WTC11 (cell line): Measurements from ENCODE around the gene HHAT. TPM values are rescaled to one million over a fixed set of nuclear protein-coding genes. Genes with fewer than 3 reads are reported as not detected.

Experiments
- ATAC-seq: fragments of 200-7000 bp; cut with Tn5 transposase; 2 replicates; pipeline ENCODE4 v1.10.0; 2021; ENCODE audit warnings: mild to moderate bottlenecking, moderate library complexity
- CTCF ChIA-PET: fragments of 300-600 bp; sonication (Branson Sonifier 250); formaldehyde crosslinking; loops from one replicate; lab custom pipeline; 2021; ENCODE audit warnings: antibody characterized with exemption; lab: Charles Lee
- POLR2A ChIA-PET: fragments of 350-600 bp; sonication (Branson Sonifier 250); formaldehyde crosslinking; loops from one replicate; lab custom pipeline; 2021; ENCODE audit warnings: antibody characterized with exemption; lab: Charles Lee
- DNase-seq: peaks from one replicate; pipeline ENCODE4 v3.0.0; 2021; ENCODE audit warnings: low spot score
- H3K27ac Mint-ChIP-seq: 2 replicates; pipeline ENCODE4 v1.8.0; 2021; ENCODE audit warnings: mixed read lengths
- H3K27me3 Mint-ChIP-seq: 2 replicates; pipeline ENCODE4 v1.8.0; 2021; ENCODE audit warnings: low read depth, mild to moderate bottlenecking, moderate library complexity, mixed read lengths
- H3K36me3 Mint-ChIP-seq: 2 replicates; pipeline ENCODE4 v1.8.0; 2021; ENCODE audit warnings: mixed read lengths
- H3K4me1 Mint-ChIP-seq: 2 replicates; pipeline ENCODE4 v1.8.0; 2022; ENCODE audit warnings: mixed read lengths
- H3K4me3 Mint-ChIP-seq: 2 replicates; pipeline ENCODE4 v1.8.0; 2021; ENCODE audit warnings: mild to moderate bottlenecking, moderate library complexity, mixed read lengths
- H3K9me3 Mint-ChIP-seq: 2 replicates; pipeline ENCODE4 v1.8.0; 2021; ENCODE audit warnings: mixed read lengths
- ATF1 ChIP-seq: sonication (generic); formaldehyde crosslinking; IDR thresholded peaks from 2 replicates; pipeline ENCODE4 v1.8.1; 2023; ENCODE audit warnings: mild to moderate bottlenecking, moderate library complexity, missing genetic modification reagents
- ELF4 ChIP-seq: sonication (generic); formaldehyde crosslinking; IDR thresholded peaks from 2 replicates; pipeline ENCODE4 v1.8.1; 2022; ENCODE audit warnings: low read depth, mild to moderate bottlenecking, moderate library complexity, missing genetic modification reagents
- ESRRA ChIP-seq: sonication (generic); formaldehyde crosslinking; IDR thresholded peaks from 2 replicates; pipeline ENCODE4 v1.8.1; 2022; ENCODE audit warnings: mild to moderate bottlenecking, missing genetic modification reagents, borderline replicate concordance
- ETV6 ChIP-seq: sonication (generic); formaldehyde crosslinking; IDR thresholded peaks from 2 replicates; pipeline ENCODE4 v1.8.1; 2022; ENCODE audit warnings: mild to moderate bottlenecking, missing genetic modification reagents
- GRHL2 ChIP-seq: fragments of 250-450 bp; sonication (Bioruptor Pico); IDR thresholded peaks from 2 replicates; pipeline ENCODE4 v1.8.0; 2022; ENCODE audit warnings: mild to moderate bottlenecking, moderate library complexity; ENCODE audit not compliant: insufficient replicate concordance, severe bottlenecking
- KAT7 ChIP-seq: sonication (generic); formaldehyde crosslinking; IDR thresholded peaks from 2 replicates; pipeline ENCODE4 v1.8.1; 2023; ENCODE audit warnings: missing genetic modification reagents, mild to moderate bottlenecking, borderline replicate concordance
- MYBL2 ChIP-seq: sonication (generic); formaldehyde crosslinking; IDR thresholded peaks from 2 replicates; pipeline ENCODE4 v1.8.1; 2023; ENCODE audit warnings: mild to moderate bottlenecking, moderate library complexity, missing genetic modification reagents
- NR1H2 ChIP-seq: sonication (generic); formaldehyde crosslinking; IDR thresholded peaks from 2 replicates; pipeline ENCODE4 v1.9.0; 2021; ENCODE audit warnings: mild to moderate bottlenecking, moderate library complexity, missing genetic modification reagents
- SMAD3 ChIP-seq: sonication (generic); formaldehyde crosslinking; IDR thresholded peaks from 2 replicates; pipeline ENCODE4 v1.8.0; 2022; ENCODE audit warnings: missing genetic modification reagents, mild to moderate bottlenecking, borderline replicate concordance
- SMAD4 ChIP-seq: sonication (generic); formaldehyde crosslinking; IDR thresholded peaks from 2 replicates; pipeline ENCODE4 v1.8.0; 2022; ENCODE audit warnings: mild to moderate bottlenecking, missing genetic modification reagents
- SP1 ChIP-seq: sonication (generic); formaldehyde crosslinking; conservative IDR thresholded peaks from 2 replicates; pipeline ENCODE4 v1.8.1; 2022; ENCODE audit warnings: missing genetic modification reagents
- TCF7 ChIP-seq: sonication (generic); formaldehyde crosslinking; IDR thresholded peaks from 2 replicates; pipeline ENCODE4 v1.8.0; 2022; ENCODE audit warnings: mild to moderate bottlenecking, low read depth, missing genetic modification reagents, moderate library complexity
- TEAD4 ChIP-seq: sonication (generic); formaldehyde crosslinking; IDR thresholded peaks from 2 replicates; pipeline ENCODE4 v1.8.0; 2022; ENCODE audit warnings: mild to moderate bottlenecking, missing genetic modification reagents
- TP53 ChIP-seq: sonication (generic); formaldehyde crosslinking; IDR thresholded peaks from 2 replicates; pipeline ENCODE4 v1.8.1; 2023; ENCODE audit warnings: mild to moderate bottlenecking, missing genetic modification reagents
- ZNF121 ChIP-seq: sonication (generic); formaldehyde crosslinking; IDR thresholded peaks from 2 replicates; pipeline ENCODE4 v1.8.0; 2023; ENCODE audit warnings: missing genetic modification reagents
- ZNF423 ChIP-seq: fragments of 250-450 bp; sonication (Bioruptor Pico); IDR thresholded peaks from 2 replicates; pipeline ENCODE4 v2.1.2; 2022; ENCODE audit warnings: mild to moderate bottlenecking, moderate library complexity
- total RNA-seq: library from RNA; stranded (reverse); gene quantifications from 3 replicates; pipeline ENCODE4 v1.2.3, GENCODE V29; 2021
- TF ChIP-seq, protein P1 (sequence below): fragments of 250-450 bp; sonication (Bioruptor Pico); IDR thresholded peaks from 2 replicates; pipeline ENCODE4 v2.1.2; 2022; ENCODE audit warnings: mild to moderate bottlenecking, moderate library complexity
- TF ChIP-seq, protein P2 (sequence below): sonication (generic); formaldehyde crosslinking; IDR thresholded peaks from 2 replicates; pipeline ENCODE4 v1.8.0; 2022; ENCODE audit warnings: mild to moderate bottlenecking, missing genetic modification reagents
- TF ChIP-seq, protein P3 (sequence below): sonication (generic); formaldehyde crosslinking; IDR thresholded peaks from 2 replicates; pipeline ENCODE4 v1.8.1; 2023; ENCODE audit warnings: mild to moderate bottlenecking, missing genetic modification reagents, moderate library complexity
- TF ChIP-seq, protein P4 (sequence below): sonication (generic); formaldehyde crosslinking; IDR thresholded peaks from 2 replicates; pipeline ENCODE4 v1.8.1; 2022; ENCODE audit warnings: missing genetic modification reagents, borderline replicate concordance
- TF ChIP-seq, protein P5 (sequence below): sonication (generic); formaldehyde crosslinking; IDR thresholded peaks from 2 replicates; pipeline ENCODE4 v1.8.0; 2022; ENCODE audit warnings: mild to moderate bottlenecking, missing genetic modification reagents
- TF ChIP-seq, protein P6 (sequence below): fragments of 250-450 bp; sonication (Bioruptor Pico); conservative IDR thresholded peaks from 2 replicates; pipeline ENCODE4 v1.9.0; 2021; ENCODE audit warnings: mild to moderate bottlenecking

HHAT gene
- total RNA-seq, 1 experiment from 2014 or later: 0.39 TPM

DNA sequence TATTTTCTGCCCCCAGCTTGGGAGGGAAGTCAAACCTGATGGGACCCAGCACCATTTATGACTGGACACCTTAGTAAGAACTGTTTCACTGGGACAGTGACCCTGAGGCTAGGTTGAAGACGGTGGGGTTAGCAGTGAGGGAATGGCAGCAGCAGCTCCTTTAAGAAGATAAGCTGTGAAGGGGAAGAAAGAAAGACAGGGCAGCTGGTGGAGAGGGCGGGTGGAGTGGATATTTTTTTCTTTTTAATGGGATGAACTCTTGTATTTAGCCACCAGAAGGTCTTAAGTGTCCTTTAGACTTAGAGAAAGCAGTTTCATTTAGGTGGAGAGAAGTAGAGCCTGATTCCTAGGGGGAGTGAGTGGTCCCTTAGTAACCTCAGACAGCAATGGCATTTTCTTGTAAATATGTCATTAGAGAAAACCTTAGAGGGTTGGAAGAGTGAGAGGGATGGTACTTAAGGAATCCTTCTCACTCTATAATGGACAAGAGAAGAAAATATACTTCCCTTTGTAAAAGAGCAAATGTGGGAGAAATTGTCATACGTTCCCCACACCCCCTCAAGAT is 187.5 kb downstream of the HHAT start (continued):
- TF ChIP-seq, protein P1, sequence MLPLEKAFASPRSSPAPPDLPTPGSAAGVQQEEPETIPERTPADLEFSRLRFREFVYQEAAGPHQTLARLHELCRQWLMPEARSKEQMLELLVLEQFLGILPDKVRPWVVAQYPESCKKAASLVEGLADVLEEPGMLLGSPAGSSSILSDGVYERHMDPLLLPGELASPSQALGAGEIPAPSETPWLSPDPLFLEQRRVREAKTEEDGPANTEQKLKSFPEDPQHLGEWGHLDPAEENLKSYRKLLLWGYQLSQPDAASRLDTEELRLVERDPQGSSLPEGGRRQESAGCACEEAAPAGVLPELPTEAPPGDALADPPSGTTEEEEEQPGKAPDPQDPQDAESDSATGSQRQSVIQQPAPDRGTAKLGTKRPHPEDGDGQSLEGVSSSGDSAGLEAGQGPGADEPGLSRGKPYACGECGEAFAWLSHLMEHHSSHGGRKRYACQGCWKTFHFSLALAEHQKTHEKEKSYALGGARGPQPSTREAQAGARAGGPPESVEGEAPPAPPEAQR (CRISPR knock-in tag): no peak
- TF ChIP-seq ELF4 (CRISPR knock-in tag): no peak
- TF ChIP-seq ZNF121 (CRISPR knock-in tag): no peak

DNA sequence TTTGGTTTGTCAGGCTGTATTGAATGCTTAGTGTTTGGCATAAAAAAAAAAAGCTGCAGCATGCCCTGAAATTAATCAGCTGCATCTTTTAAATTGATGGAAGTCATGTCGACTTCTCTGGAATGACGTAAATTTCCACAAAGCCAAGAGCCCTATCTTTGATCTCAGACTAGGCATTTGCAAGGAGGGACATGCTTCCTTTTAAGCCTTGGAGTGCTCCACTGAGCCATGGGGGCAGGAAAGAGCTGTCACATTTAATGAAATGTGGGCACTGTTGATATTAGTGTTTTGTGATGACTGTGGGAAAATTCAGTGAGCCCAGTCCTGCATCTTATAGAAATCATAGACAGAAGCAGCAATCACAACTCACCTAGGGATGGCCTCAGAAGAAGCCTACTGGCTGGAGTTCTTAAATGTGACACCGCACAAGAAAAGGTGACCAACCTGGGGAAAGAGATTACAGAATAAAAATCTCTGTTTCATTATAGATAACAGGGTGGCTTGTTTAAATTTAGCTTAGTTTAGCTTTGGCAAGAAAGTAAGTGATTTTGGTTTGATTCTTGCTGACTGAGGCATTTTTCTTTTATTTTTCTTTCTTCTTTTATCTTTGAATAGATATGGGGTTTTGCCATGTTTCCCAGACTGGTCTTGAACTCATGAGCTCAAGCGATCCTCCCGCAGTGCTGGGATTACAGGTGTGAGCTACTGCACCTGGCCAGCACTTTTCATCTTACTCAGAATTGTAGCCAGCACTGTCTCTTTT is 188.2 kb downstream of the HHAT start:
- POLR2A ChIA-PET: no interaction called here
- no peaks in the 10 kb centered on the region for H3K27me3 Mint-ChIP-seq
- H3K36me3 Mint-ChIP-seq: no peaks in the 10 kb centered on the region
- no peak for DNase-seq
- H3K27ac Mint-ChIP-seq: no peak overlapping the region
- no peaks in the 10 kb centered on the region for H3K4me1 Mint-ChIP-seq
- TF ChIP-seq ZNF121 (CRISPR knock-in tag) (no peak), TEAD4 (CRISPR knock-in tag) (no peak), SMAD3 (CRISPR knock-in tag) (no peak), ETV6 (CRISPR knock-in tag) (no peak), GRHL2 (no peak), TP53 (no peak), SMAD4 (no peak), NR1H2 (CRISPR knock-in tag) (no peak)
- TF ChIP-seq, protein P2, sequence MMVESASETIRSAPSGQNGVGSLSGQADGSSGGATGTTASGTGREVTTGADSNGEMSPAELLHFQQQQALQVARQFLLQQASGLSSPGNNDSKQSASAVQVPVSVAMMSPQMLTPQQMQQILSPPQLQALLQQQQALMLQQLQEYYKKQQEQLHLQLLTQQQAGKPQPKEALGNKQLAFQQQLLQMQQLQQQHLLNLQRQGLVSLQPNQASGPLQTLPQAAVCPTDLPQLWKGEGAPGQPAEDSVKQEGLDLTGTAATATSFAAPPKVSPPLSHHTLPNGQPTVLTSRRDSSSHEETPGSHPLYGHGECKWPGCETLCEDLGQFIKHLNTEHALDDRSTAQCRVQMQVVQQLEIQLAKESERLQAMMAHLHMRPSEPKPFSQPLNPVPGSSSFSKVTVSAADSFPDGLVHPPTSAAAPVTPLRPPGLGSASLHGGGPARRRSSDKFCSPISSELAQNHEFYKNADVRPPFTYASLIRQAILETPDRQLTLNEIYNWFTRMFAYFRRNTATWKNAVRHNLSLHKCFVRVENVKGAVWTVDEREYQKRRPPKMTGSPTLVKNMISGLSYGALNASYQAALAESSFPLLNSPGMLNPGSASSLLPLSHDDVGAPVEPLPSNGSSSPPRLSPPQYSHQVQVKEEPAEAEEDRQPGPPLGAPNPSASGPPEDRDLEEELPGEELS (CRISPR knock-in tag): no peak
- TF ChIP-seq, all 79 proteins: peak for 0
- ATAC-seq: no peak
- CTCF ChIA-PET: interaction anchor here (1.3 kb wide), 1 partner anchor 19 kb away, joined by 4 read pairs; no protein-coding TSS in a partner anchor
- Mint-ChIP-seq H3K4me3 (no peak overlapping the region), H3K9me3 (peaks cover 4% of the 10 kb centered on the region; the same call in 1 of the 2 replicates)

DNA sequence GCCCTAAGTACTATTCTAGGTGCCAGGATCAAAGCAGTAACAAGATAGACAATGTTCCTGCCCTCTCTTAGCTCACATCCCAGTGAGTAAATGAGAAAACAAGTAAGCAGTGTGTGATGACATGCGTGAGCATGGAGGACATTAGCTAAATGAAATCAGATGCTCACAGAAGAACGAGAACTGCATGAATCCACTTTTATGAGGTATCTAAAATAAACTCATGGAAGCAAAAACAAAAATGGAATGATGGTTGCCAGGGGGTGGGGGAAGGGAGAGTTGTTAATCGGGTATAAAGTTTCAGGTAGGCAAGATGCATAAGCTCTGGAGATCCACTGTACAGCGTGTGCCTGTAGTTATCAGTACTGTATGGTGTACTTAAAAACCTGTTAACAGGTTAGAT is 195.1 kb downstream of the HHAT start:
- no peak for DNase-seq
- H3K27ac Mint-ChIP-seq: no peak overlapping the region
- H3K27me3 Mint-ChIP-seq: no peaks in the 10 kb centered on the region
- no peaks in the 10 kb centered on the region for H3K36me3 Mint-ChIP-seq
- peaks cover 20% of the 10 kb centered on the region for H3K4me1 Mint-ChIP-seq
- no peak overlapping the region for H3K4me3 Mint-ChIP-seq
- no peaks in the 10 kb centered on the region for H3K9me3 Mint-ChIP-seq
- POLR2A ChIA-PET: no interaction called here
- ATAC-seq: no peak
- CTCF ChIA-PET: no interaction called here
- TF ChIP-seq SMAD4: no peak
- no peak for TF ChIP-seq ZNF423 (CRISPR knock-in tag)
- TF ChIP-seq, protein P3, sequence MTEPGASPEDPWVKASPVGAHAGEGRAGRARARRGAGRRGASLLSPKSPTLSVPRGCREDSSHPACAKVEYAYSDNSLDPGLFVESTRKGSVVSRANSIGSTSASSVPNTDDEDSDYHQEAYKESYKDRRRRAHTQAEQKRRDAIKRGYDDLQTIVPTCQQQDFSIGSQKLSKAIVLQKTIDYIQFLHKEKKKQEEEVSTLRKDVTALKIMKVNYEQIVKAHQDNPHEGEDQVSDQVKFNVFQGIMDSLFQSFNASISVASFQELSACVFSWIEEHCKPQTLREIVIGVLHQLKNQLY (CRISPR knock-in tag): no peak
- no peak for TF ChIP-seq ATF1 (CRISPR knock-in tag)
- TF ChIP-seq TCF7 (CRISPR knock-in tag): no peak
- no peak for TF ChIP-seq MYBL2 (CRISPR knock-in tag)
- TF ChIP-seq, protein P4, sequence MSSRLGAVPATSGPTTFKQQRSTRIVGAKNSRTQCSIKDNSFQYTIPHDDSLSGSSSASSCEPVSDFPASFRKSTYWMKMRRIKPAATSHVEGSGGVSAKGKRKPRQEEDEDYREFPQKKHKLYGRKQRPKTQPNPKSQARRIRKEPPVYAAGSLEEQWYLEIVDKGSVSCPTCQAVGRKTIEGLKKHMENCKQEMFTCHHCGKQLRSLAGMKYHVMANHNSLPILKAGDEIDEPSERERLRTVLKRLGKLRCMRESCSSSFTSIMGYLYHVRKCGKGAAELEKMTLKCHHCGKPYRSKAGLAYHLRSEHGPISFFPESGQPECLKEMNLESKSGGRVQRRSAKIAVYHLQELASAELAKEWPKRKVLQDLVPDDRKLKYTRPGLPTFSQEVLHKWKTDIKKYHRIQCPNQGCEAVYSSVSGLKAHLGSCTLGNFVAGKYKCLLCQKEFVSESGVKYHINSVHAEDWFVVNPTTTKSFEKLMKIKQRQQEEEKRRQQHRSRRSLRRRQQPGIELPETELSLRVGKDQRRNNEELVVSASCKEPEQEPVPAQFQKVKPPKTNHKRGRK (CRISPR knock-in tag): no peak
- TF ChIP-seq KAT7 (CRISPR knock-in tag): no peak
- TF ChIP-seq ESRRA: no peak
- no peak for TF ChIP-seq TP53
- no peak for TF ChIP-seq SP1 (CRISPR knock-in tag)
- TF ChIP-seq, protein P5, sequence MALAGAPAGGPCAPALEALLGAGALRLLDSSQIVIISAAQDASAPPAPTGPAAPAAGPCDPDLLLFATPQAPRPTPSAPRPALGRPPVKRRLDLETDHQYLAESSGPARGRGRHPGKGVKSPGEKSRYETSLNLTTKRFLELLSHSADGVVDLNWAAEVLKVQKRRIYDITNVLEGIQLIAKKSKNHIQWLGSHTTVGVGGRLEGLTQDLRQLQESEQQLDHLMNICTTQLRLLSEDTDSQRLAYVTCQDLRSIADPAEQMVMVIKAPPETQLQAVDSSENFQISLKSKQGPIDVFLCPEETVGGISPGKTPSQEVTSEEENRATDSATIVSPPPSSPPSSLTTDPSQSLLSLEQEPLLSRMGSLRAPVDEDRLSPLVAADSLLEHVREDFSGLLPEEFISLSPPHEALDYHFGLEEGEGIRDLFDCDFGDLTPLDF (CRISPR knock-in tag): no peak
- no peak for TF ChIP-seq TEAD4 (CRISPR knock-in tag)
- TF ChIP-seq, protein P6, sequence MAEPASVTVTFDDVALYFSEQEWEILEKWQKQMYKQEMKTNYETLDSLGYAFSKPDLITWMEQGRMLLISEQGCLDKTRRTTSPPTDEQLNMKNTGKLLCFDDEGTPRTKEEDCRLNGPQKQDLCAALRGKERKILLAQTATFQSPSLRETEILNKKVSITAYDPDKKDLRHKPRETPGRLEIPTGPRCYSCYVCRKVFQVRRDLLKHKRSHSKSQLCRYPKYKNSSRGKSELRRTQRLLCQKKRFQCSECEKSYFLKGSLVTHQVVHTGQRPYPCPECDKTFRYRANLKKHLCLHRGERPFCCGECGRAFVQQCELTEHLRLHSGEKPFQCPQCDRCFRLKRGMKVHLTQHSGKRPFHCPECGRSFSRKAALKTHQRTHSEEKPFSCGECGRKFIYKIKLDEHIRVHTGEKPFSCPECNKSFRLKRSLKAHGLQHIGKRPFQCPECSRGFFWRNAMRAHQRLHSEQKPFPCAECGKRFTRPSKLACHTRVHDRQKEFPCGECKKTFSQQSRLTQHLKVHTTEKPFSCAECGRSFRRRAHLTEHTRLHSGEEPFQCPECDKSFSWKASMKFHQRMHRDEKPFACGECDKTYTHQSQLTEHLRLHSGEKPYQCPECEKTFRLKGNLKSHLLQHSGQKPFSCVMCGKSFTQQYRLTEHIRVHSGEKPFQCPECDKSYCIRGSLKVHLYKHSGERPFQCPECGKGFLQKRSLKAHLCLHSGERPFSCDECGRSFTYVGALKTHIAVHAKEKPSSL (CRISPR knock-in tag): no peak
